Endothelial cell (in vitro differentiated cells): Measurements from ENCODE around the gene GRAMD1A. TPM values are rescaled to one million over a fixed set of nuclear protein-coding genes. Genes with fewer than 3 reads are reported as not detected.

Experiments
- DNase-seq: peaks from one replicate; pipeline ENCODE4 v3.0.0; 2021; ENCODE audit warnings: low spot score
- H3K27ac Mint-ChIP-seq: one replicate; pipeline ENCODE4 v1.8.0; 2021; ENCODE audit warnings: mixed read lengths, inconsistent platforms; ENCODE audit not compliant: unreplicated experiment
- H3K27me3 Mint-ChIP-seq: one replicate; pipeline ENCODE4 v1.8.0; 2021; ENCODE audit warnings: mild to moderate bottlenecking, moderate library complexity, mixed read lengths, inconsistent platforms; ENCODE audit not compliant: unreplicated experiment
- H3K36me3 Mint-ChIP-seq: one replicate; pipeline ENCODE4 v1.8.0; 2021; ENCODE audit warnings: mild to moderate bottlenecking, low read depth, mixed read lengths, inconsistent platforms; ENCODE audit not compliant: unreplicated experiment
- H3K4me1 Mint-ChIP-seq: one replicate; pipeline ENCODE4 v1.8.0; 2021; ENCODE audit warnings: mild to moderate bottlenecking, mixed read lengths, inconsistent platforms; ENCODE audit not compliant: unreplicated experiment
- H3K4me3 Mint-ChIP-seq: one replicate; pipeline ENCODE4 v1.8.0; 2021; ENCODE audit warnings: mild to moderate bottlenecking, mixed read lengths, inconsistent platforms; ENCODE audit not compliant: unreplicated experiment
- H3K9me3 Mint-ChIP-seq: one replicate; pipeline ENCODE4 v1.8.0; 2021; ENCODE audit warnings: mixed read lengths, inconsistent platforms; ENCODE audit not compliant: unreplicated experiment
- CTCF ChIP-seq: fragments of 200-600 bp; sonication (generic); IDR thresholded peaks from one replicate; pipeline ENCODE4 v1.5.0; 2021; ENCODE audit warnings: antibody characterized with exemption; ENCODE audit not compliant: unreplicated experiment
- total RNA-seq: library from RNA; stranded (reverse); fragmentation: NEBNext Ultra II Directional; extraction: Animal tissue kit (Norgen Biotek cat#: 25700); gene quantifications from one replicate; pipeline ENCODE4 v1.2.1, GENCODE V29; 2021; ENCODE audit not compliant: unreplicated experiment

Gene GRAMD1A
- total RNA-seq, 1 donor from 2014 or later: 156 TPM

- H3K27ac Mint-ChIP-seq: peak overlapping the region; percentile 34
- no peak for TF ChIP-seq CTCF
- no peak for DNase-seq
- peaks cover 31% of the 10 kb centered on the region for H3K27me3 Mint-ChIP-seq
- H3K4me3 Mint-ChIP-seq: peak overlapping the region; percentile 80
- H3K9me3 Mint-ChIP-seq: no peaks in the 10 kb centered on the region
- H3K36me3 Mint-ChIP-seq: peaks cover 22% of the 10 kb centered on the region
- H3K4me1 Mint-ChIP-seq: peaks cover 6% of the 10 kb centered on the region
Measured at GRCh38 chr19:35031072-35031881, 31.2 kb downstream of the GRAMD1A start.

- Mint-ChIP-seq H3K27ac (no peak overlapping the region), H3K9me3 (no peaks in the 10 kb centered on the region), H3K4me1 (peaks cover 6% of the 10 kb centered on the region), H3K4me3 (no peak overlapping the region), H3K27me3 (peaks cover 30% of the 10 kb centered on the region), H3K36me3 (peaks cover 17% of the 10 kb centered on the region)
- no peak for TF ChIP-seq CTCF
- DNase-seq: no peak
Measured at GRCh38 chr19:35032356-35032865, 32.3 kb downstream of the GRAMD1A start.

GRCh38 chr19:35033067-35034004 lies 33.2 kb downstream of the GRAMD1A start:
- H3K36me3 Mint-ChIP-seq: peaks cover 13% of the 10 kb centered on the region
- no peak for TF ChIP-seq CTCF
- H3K9me3 Mint-ChIP-seq: no peaks in the 10 kb centered on the region
- no peak overlapping the region for H3K4me3 Mint-ChIP-seq
- no peak for DNase-seq
- peaks cover 6% of the 10 kb centered on the region for H3K4me1 Mint-ChIP-seq
- H3K27me3 Mint-ChIP-seq: peaks cover 28% of the 10 kb centered on the region
- H3K27ac Mint-ChIP-seq: peak overlapping the region; percentile 54

- no peak for DNase-seq
- no peak for TF ChIP-seq CTCF
- no peak overlapping the region for H3K27ac Mint-ChIP-seq
- H3K4me1 Mint-ChIP-seq: peaks cover 6% of the 10 kb centered on the region
- H3K36me3 Mint-ChIP-seq: peaks cover 13% of the 10 kb centered on the region
- no peaks in the 10 kb centered on the region for H3K9me3 Mint-ChIP-seq
- no peak overlapping the region for H3K4me3 Mint-ChIP-seq
- H3K27me3 Mint-ChIP-seq: peaks cover 28% of the 10 kb centered on the region
Measured at GRCh38 chr19:35034005-35034502, 33.9 kb downstream of the GRAMD1A start.
